ENCODE data around the gene KLHL7. TPM values are rescaled to one million over a fixed set of nuclear protein-coding genes. Genes with fewer than 3 reads are reported as not detected.

The KLHL7 gene
- total RNA-seq = 16.6 TPM

- peak; percentile 96 for DNase-seq (ENCODE audit: low spot score)
Measured at GRCh38 chr7:23105644-23106056, at the start of gene KLHL7. KLHL7 (plus strand) TSS chr7:23105785; CDS start chr7:23106027, 242 bp downstream.

GRCh38 chr7:23058408-23059096, 47.0 kb upstream of the KLHL7 start:
- no peak for DNase-seq (ENCODE audit: low spot score)

GRCh38 chr7:23061327-23061726, 44.3 kb upstream of the KLHL7 start:
- no peak for DNase-seq (ENCODE audit: low spot score)

- no peak for DNase-seq (ENCODE audit: low spot score)
Measured at GRCh38 chr7:23062452-23062851, 43.1 kb upstream of the KLHL7 start.

- DNase-seq (ENCODE audit: low spot score) = no peak
Measured at GRCh38 chr7:23065974-23066373, 39.6 kb upstream of the KLHL7 start.

- DNase-seq (ENCODE audit: low spot score) = no peak
Measured at GRCh38 chr7:23067271-23067670, 38.3 kb upstream of the KLHL7 start.

GRCh38 chr7:23072048-23072447, 33.5 kb upstream of the KLHL7 start:
- DNase-seq (ENCODE audit: low spot score) = no peak

- DNase-seq (ENCODE audit: low spot score) = no peak
Measured at GRCh38 chr7:23072922-23073321, 32.7 kb upstream of the KLHL7 start.

GRCh38 chr7:23074443-23075261, 30.9 kb upstream of the KLHL7 start:
- DNase-seq (ENCODE audit: low spot score) = no peak

GRCh38 chr7:23075571-23075970, 30.0 kb upstream of the KLHL7 start:
- no peak for DNase-seq (ENCODE audit: low spot score)

- no peak for DNase-seq (ENCODE audit: low spot score)
Measured at GRCh38 chr7:23076772-23077171, 28.8 kb upstream of the KLHL7 start.

- DNase-seq (ENCODE audit: low spot score) = no peak
Measured at GRCh38 chr7:23093111-23093510, 12.5 kb upstream of the KLHL7 start.

GRCh38 chr7:23093546-23093945, 12.0 kb upstream of the KLHL7 start:
- DNase-seq (ENCODE audit: low spot score) = no peak

GRCh38 chr7:23096518-23097290, 8.9 kb upstream of the KLHL7 start:
- no peak for DNase-seq (ENCODE audit: low spot score)

GRCh38 chr7:23098029-23098428, 7.6 kb upstream of the KLHL7 start:
- DNase-seq (ENCODE audit: low spot score) = no peak

- DNase-seq (ENCODE audit: low spot score) = no peak
Measured at GRCh38 chr7:23098460-23098859, 7.1 kb upstream of the KLHL7 start.

- no peak for DNase-seq (ENCODE audit: low spot score)
Measured at GRCh38 chr7:23100697-23101096, 4.9 kb upstream of the KLHL7 start.

GRCh38 chr7:23105086-23105643, 420 bp upstream of the KLHL7 start:
- no peak for DNase-seq (ENCODE audit: low spot score)

GRCh38 chr7:23106057-23106822, 655 bp downstream of the KLHL7 start:
- peak; percentile 55 for DNase-seq (ENCODE audit: low spot score)

- no peak for DNase-seq (ENCODE audit: low spot score)
Measured at GRCh38 chr7:23106823-23107663, 1.5 kb downstream of the KLHL7 start.
